Head of caudate nucleus (tissue), 42 donors: ENCODE data around the gene SPATA25.
"Not testable (repeated sequence)": the region's sequence is repeated elsewhere in the genome, so short reads cannot be mapped to it uniquely, and the experiment has no call there.

ENCODE experiments used
- DNase-seq, 42 donors: peaks; one replicate each; pipeline versions ENCODE4 v3.0.0 to v3.0.0-alpha.2; 2020 to 2021; ENCODE audit warnings: mixed read lengths in 7 of 42
- intact Hi-C: fragments of 100-400 bp; cut with DNase I; formaldehyde crosslinking; loops from one replicate; pipeline ENCODE4 v1.15.0; 2022

Gene SPATA25

GRCh38 chr20:45887346-45887715, at the start of gene SPATA25:
TSS of gene SPATA25 (minus strand) at chr20:45887622. CDS start at chr20:45887590, 32 bp downstream.
- no peak for DNase-seq
- intact Hi-C loops, result no loop called here

- DNase-seq, result peak in 3 of 42 donors; percentile 16 to 62 (median 47)
- intact Hi-C loops, result loop anchor here (2.0 to 10.0 kb wide), 3 partner anchors 37 to 121 kb away; partner anchors contain the start of genes CTSA, NEURL2, UBE2C and ZNF335
These were observed 48.1 kb upstream of the SPATA25 start for GRCh38 chr20:45935416-45936046.

- intact Hi-C loops, result loop anchor here (2.0 to 10.0 kb wide), 3 partner anchors 38 to 120 kb away; partner anchors contain the start of genes CTSA, NEURL2, UBE2C and ZNF335
- peak; percentile 95 to 99 (median 98) for DNase-seq
These were observed 47.4 kb upstream of the SPATA25 start, which contains the start of gene PCIF1 for GRCh38 chr20:45934586-45935415. TSS of gene PCIF1 (plus strand) at chr20:45934683. CDS start at chr20:45939000, 4,317 bp downstream.

GRCh38 chr20:45934046-45934585, 46.7 kb upstream of the SPATA25 start:
- intact Hi-C loops, result loop anchor here (2.0 to 10.0 kb wide), 2 partner anchors 43 to 119 kb away; partner anchors contain the start of genes CTSA, NEURL2 and UBE2C
- peak in 40 of 42 donors; percentile 55 to 87 (median 79) for DNase-seq

- intact Hi-C loops, result loop anchor here (2.0 to 10.0 kb wide), 2 partner anchors 43 to 119 kb away; partner anchors contain the start of genes CTSA, NEURL2 and UBE2C
These were observed 46.0 kb upstream of the SPATA25 start for GRCh38 chr20:45933266-45934045.

GRCh38 chr20:45931680-45932079, 44.3 kb upstream of the SPATA25 start:
- intact Hi-C loops, result loop anchor here (10.0 kb wide), 1 partner anchor 117 kb away; the partner anchor contains the start of gene UBE2C
- DNase-seq, result not testable (repeated sequence)

More at GRCh38 chr20:45933266-45934045, 46.0 kb upstream of the SPATA25 start:
- DNase-seq, result peak; percentile 53 to 93 (median 76)

GRCh38 chr20:45927071-45927878, 39.9 kb upstream of the SPATA25 start:
- no peak for DNase-seq
- intact Hi-C loops, result no loop called here

GRCh38 chr20:45926731-45927070, 39.3 kb upstream of the SPATA25 start:
- intact Hi-C loops, result no loop called here
- no peak for DNase-seq

- no peak for DNase-seq
- intact Hi-C loops, result no loop called here
These were observed 38.5 kb upstream of the SPATA25 start for GRCh38 chr20:45925821-45926506.

GRCh38 chr20:45924391-45925261, 37.2 kb upstream of the SPATA25 start:
- DNase-seq, result peak in 2 of 42 donors; percentile 18 to 38

GRCh38 chr20:45921337-45922189, 34.1 kb upstream of the SPATA25 start:
- no peak for DNase-seq
- intact Hi-C loops, result no loop called here

More at GRCh38 chr20:45924391-45925261, 37.2 kb upstream of the SPATA25 start:
- intact Hi-C loops, result no loop called here

GRCh38 chr20:45920462-45921336, 33.3 kb upstream of the SPATA25 start:
- intact Hi-C loops, result no loop called here
- no peak for DNase-seq

GRCh38 chr20:45919542-45920399, 32.3 kb upstream of the SPATA25 start:
- peak in 1 of 42 donors; percentile 8 for DNase-seq
- intact Hi-C loops, result no loop called here
